BLaER1 treated with 17β-estradiol and CSF1 and Interleukin-3, amounts not matched to agents 10 nM and 100 nM (cell line): ENCODE data around the gene TSPAN19.
"Not testable (repeated sequence)": the region's sequence is repeated elsewhere in the genome, so short reads cannot be mapped to it uniquely, and the experiment has no call there.

Source experiments
- H3K27ac ChIP-seq, 11 experiments: shearing (Covaris generic); formaldehyde crosslinking; 2 replicates each; pipeline ENCODE4 v1.8.1; 2022
- H3K27me3 ChIP-seq, 11 experiments: shearing (Covaris generic); formaldehyde crosslinking; 2 replicates each; pipeline ENCODE4 v1.8.1; 2022
- H3K36me3 ChIP-seq, 11 experiments: shearing (Covaris generic); formaldehyde crosslinking; 2 replicates each; pipeline ENCODE4 v1.8.1; 2022
- H3K4me1 ChIP-seq, 10 experiments: shearing (Covaris generic); formaldehyde crosslinking; 2 replicates each; pipeline ENCODE4 v1.8.1; 2022
- H3K4me2 ChIP-seq, 11 experiments: shearing (Covaris generic); formaldehyde crosslinking; 2 replicates each; pipeline ENCODE4 v1.8.1; 2022
- H3K4me3 ChIP-seq, 10 experiments: shearing (Covaris generic); formaldehyde crosslinking; 2 replicates each; pipeline ENCODE4 v1.8.1; 2022
- H3K9ac ChIP-seq, 11 experiments: shearing (Covaris generic); formaldehyde crosslinking; 2 replicates each; pipeline ENCODE4 v1.8.1; 2022
- H3K9me3 ChIP-seq, 11 experiments: shearing (Covaris generic); formaldehyde crosslinking; replicated peaks in 1 of 11; 2 replicates each; pipeline ENCODE4 v1.8.1; 2022
- H4K20me1 ChIP-seq, 11 experiments: shearing (Covaris generic); formaldehyde crosslinking; 2 replicates each; pipeline ENCODE4 v1.8.1; 2022
- Cebpa-rat ChIP-seq, 11 experiments: shearing (Covaris generic); IDR thresholded peaks; 2 replicates each; pipeline ENCODE4 v1.8.1; 2022

TSPAN19 gene

DNA sequence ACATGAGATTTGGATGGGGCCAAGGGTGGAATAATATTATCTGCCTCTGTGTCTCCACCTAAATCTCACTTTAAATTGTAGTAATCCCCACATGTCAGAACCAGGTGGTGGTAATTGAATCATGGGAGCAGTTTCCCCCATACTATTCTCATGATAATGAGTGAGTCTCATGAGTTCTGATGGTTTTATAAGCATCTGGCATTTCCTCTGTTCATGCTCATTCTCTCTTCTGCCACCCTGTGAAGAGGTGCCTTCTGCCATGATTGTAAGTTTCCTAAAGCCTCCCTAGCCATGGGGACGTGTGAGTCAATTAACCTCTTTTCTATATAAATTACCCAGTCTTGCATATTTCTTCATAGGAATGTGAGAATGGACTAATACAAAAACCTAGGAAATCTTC is 29.9 kb downstream of the TSPAN19 start:
- Histone ChIP-seq H3K27ac (no peak overlapping the region), H3K9me3 (peaks cover 0 to 17% (median 7%) of the 10 kb centered on the region in 11 experiments; a peak in 11 of 22 replicates), H3K27me3 (no peaks in the 10 kb centered on the region), H3K4me1 (no peaks in the 10 kb centered on the region), H3K4me3 (no peak overlapping the region), H3K4me2 (no peak overlapping the region), H3K36me3 (no peaks in the 10 kb centered on the region), H4K20me1 (no peaks in the 10 kb centered on the region), H3K9ac (no peak overlapping the region)
- no peak for TF ChIP-seq Cebpa-rat (IDR thresholded peaks at IDR 0.05)

DNA sequence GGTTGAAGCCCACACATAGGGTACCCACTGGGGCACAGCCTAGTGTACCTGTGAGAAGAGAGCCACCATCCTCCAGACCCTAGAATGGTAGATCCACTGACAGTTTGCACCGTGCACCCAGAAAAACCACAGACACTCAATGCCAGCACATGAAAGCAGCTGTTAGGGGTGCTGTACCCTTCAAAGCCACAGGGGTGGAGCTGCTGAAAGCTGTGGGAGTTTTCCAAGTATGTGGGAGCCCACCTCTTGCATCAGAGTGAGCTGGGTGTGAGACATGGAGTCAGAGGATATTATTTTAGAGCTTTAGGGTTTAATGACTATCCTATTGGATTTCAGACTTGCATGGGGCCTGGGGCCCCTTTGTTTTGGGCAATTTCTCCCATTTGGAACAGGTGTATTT is 30.5 kb downstream of the TSPAN19 start:
- H3K27ac ChIP-seq, result no peak overlapping the region
- no peak overlapping the region for H3K9ac ChIP-seq
- no peaks in the 10 kb centered on the region for H4K20me1 ChIP-seq
- no peak for TF ChIP-seq Cebpa-rat (IDR thresholded peaks at IDR 0.05)
- no peaks in the 10 kb centered on the region for H3K27me3 ChIP-seq
- no peak overlapping the region for H3K4me2 ChIP-seq
- H3K4me3 ChIP-seq, result no peak overlapping the region
- H3K9me3 ChIP-seq, result peaks cover 0 to 17% (median 7%) of the 10 kb centered on the region in 11 experiments; a peak in 11 of 22 replicates
- H3K4me1 ChIP-seq, result no peaks in the 10 kb centered on the region
- no peaks in the 10 kb centered on the region for H3K36me3 ChIP-seq

DNA sequence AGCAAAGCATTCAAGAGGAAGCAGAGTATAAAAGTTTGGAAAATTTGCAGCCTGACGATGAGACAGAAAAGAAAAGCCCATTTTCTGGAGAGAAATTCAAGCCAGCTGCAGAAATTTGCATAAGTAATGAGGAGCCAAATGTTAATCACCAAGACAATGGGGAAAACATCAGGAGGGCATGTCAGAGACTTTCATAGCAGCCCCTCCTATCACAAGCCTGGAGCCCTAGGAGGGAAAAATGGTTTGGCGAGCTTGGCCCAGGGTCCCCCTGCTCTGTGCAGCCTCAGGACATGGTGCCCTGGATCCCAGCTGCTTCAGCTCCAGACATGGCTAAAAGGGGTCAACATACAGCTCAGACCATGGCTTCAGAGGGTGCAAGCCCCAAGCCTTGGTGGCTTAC is 31.0 kb downstream of the TSPAN19 start:
- not testable (repeated sequence) for H3K36me3 ChIP-seq, H4K20me1 ChIP-seq, H3K9ac ChIP-seq, H3K4me2 ChIP-seq, H3K27me3 ChIP-seq, H3K27ac ChIP-seq, H3K4me1 ChIP-seq, H3K4me3 ChIP-seq
- peaks cover 0 to 17% (median 7%) of the 10 kb centered on the region in 11 experiments; a peak in 11 of 22 replicates for H3K9me3 ChIP-seq

DNA sequence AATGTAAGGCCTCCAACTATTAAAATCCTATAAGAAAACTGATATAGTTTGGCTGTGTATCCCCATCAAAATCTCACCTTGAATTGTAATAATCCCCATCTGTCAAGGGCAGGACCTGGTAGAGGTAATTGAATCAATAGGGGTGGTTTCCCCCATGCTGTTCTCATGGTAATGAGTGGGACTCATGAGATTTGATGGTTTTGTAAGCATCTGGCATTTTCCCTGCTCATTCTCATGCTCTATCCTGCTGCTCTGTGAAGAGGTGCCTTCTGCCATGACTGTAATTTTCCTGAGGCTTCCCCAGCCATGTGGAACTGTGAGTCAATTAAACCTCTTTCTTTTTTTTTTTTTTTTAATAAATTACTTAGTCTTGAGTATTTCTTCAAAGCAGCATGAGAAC is 31.9 kb downstream of the TSPAN19 start:
- no peak overlapping the region for H3K9ac ChIP-seq
- H3K36me3 ChIP-seq, result no peaks in the 10 kb centered on the region
- H3K27me3 ChIP-seq, result no peaks in the 10 kb centered on the region
- no peaks in the 10 kb centered on the region for H4K20me1 ChIP-seq
- H3K4me2 ChIP-seq, result no peak overlapping the region
- no peak for TF ChIP-seq Cebpa-rat (IDR thresholded peaks at IDR 0.05)
- H3K9me3 ChIP-seq, result peaks cover 0 to 17% (median 7%) of the 10 kb centered on the region in 11 experiments; a peak in 11 of 22 replicates
- H3K4me3 ChIP-seq, result no peak overlapping the region
- no peak overlapping the region for H3K27ac ChIP-seq
- no peaks in the 10 kb centered on the region for H3K4me1 ChIP-seq

DNA sequence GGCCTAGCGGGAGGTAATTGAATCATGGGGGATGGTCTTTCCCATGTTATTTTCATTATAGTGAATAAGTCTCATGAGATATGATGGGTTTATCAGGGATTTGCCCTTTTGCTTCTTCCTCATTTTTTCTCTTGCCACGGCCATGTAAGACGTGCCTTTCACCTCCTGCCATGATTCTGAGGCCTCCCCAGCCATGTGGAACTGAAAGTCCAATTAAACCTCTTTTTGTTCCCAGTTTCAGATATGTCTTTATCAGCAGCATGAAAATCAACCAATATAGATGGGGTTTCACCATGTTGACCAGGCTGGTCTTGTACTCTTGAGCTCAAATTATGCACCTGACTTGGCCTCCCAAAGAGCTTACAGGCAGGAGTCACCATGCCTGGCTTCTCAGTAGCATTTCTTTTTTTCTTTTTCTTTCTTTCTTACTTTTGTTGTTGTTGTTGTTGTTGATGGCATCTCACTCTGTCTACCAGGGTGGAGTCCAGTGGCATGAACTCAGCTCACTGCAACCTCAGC is 33.2 kb downstream of the TSPAN19 start:
- H3K27me3 ChIP-seq, result no peaks in the 10 kb centered on the region
- peaks cover 0 to 17% (median 7%) of the 10 kb centered on the region in 11 experiments; a peak in 11 of 22 replicates for H3K9me3 ChIP-seq

DNA sequence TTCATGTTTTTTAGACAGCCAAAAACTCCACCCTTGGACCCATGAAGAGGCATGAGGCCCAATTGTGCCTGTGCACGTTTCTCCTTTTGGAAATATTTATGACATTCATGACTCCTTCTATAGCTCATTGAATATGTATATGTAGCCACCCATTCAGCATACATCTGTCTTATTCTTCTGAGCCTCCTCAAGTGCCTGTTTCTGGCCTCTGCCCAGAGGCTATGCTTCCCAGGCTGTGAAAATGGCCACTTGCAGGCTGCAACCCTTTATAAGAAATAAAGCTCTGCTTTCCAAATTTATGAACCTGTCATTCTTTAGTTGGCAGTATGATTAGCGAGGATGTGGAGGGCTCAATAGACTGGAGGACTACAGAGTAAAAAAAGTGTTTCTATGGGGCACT is 35.3 kb downstream of the TSPAN19 start:
- 0 out of 20 replicates have a peak, but pooled peaks cover 0 to under 1% (median 0%) of the 10 kb centered on the region in 10 experiments for H3K4me1 ChIP-seq
- no peak overlapping the region for H3K27ac ChIP-seq
- TF ChIP-seq Cebpa-rat (IDR thresholded peaks at IDR 0.05), result no peak
- H3K27me3 ChIP-seq, result no peaks in the 10 kb centered on the region
- H3K4me3 ChIP-seq, result no peak overlapping the region
- H3K4me2 ChIP-seq, result no peak overlapping the region
- H3K9ac ChIP-seq, result no peak overlapping the region
- H4K20me1 ChIP-seq, result no peaks in the 10 kb centered on the region
- H3K9me3 ChIP-seq, result peaks cover 0 to 17% (median 7%) of the 10 kb centered on the region in 11 experiments; a peak in 11 of 22 replicates
- no peaks in the 10 kb centered on the region for H3K36me3 ChIP-seq

More for the DNA sequence above, 33.2 kb downstream of the TSPAN19 start:
- no peak overlapping the region for H3K27ac ChIP-seq
- H3K4me1 ChIP-seq, result no peaks in the 10 kb centered on the region
- H3K4me2 ChIP-seq, result no peak overlapping the region
- H3K4me3 ChIP-seq, result no peak overlapping the region
- no peaks in the 10 kb centered on the region for H4K20me1 ChIP-seq
- no peak overlapping the region for H3K9ac ChIP-seq
- TF ChIP-seq Cebpa-rat (IDR thresholded peaks at IDR 0.05), result no peak
- H3K36me3 ChIP-seq, result no peaks in the 10 kb centered on the region

DNA sequence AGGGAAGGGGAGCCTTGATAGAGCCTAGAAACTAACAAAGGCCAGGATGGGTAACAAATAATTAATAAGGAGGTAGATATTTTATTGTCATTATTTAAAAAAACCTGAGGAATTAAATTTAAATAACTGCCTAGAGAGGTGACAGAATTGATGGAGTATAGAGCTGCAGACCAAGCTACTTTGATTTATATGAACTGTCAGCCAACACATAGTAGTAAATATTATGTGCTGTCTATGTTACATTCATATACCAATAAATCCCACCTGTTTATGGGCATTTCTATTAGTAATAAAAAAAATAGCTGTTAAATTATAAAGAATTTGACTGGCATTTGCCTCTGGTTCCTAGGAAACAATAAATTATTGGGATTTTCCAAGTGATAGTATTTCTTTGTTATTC is 37.7 kb downstream of the TSPAN19 start:
- Histone ChIP-seq H4K20me1 (no peaks in the 10 kb centered on the region), H3K27ac (no peak overlapping the region), H3K4me3 (no peak overlapping the region), H3K9me3 (peaks cover 0 to 17% (median 7%) of the 10 kb centered on the region in 11 experiments; a peak in 11 of 22 replicates), H3K36me3 (no peaks in the 10 kb centered on the region), H3K9ac (no peak overlapping the region), H3K4me2 (no peak overlapping the region), H3K4me1 (peaks cover 0 to 18% (median 6%) of the 10 kb centered on the region in 10 experiments; a peak in 7 of 20 replicates), H3K27me3 (no peaks in the 10 kb centered on the region)
- TF ChIP-seq Cebpa-rat (IDR thresholded peaks at IDR 0.05), result no peak

DNA sequence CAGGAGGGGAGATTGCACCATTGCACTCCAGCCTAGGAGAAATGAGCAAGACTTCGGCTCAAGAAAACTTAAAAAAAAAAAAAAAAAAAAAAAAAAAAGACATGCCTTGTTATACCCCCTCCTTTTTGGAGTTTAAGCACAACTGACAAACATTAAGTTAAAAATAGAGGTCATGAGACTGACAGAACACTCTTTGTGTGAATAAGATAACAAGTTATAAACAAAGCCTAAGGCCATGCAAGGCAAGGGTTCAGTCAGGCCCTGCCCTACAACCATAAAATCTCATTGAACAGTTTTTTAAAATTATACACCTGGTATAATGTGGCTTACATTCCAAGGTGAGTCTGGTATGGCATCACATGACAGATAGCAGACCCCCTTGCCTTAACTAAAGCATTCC is 39.3 kb downstream of the TSPAN19 start:
- no peaks in the 10 kb centered on the region for H4K20me1 ChIP-seq

DNA sequence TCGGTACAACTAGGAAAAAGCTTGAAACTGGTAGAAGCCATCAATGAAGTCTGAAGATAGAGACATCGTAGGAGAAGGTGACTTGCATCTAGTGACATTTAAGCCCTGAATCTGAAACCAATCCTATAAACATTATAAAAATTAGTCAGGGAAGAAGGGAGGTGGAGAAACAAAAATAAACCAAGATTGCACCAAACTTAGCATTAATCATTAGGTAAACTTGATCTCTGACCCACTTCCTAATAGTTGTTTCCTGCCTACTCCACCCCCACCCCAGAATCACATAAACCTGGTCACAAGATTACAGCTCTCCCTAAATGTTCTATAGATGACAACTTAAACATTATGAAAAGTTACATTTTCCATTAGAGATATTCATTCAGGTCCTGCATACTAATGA is 40.4 kb downstream of the TSPAN19 start:
- H3K4me3 ChIP-seq, result no peak overlapping the region
- no peaks in the 10 kb centered on the region for H3K27me3 ChIP-seq
- no peaks in the 10 kb centered on the region for H3K9me3 ChIP-seq
- H3K4me2 ChIP-seq, result peak overlapping the region in 2 of 11 experiments; percentile 1 to 16; a peak in 1 of 22 replicates
- no peak overlapping the region for H3K9ac ChIP-seq
- TF ChIP-seq Cebpa-rat (IDR thresholded peaks at IDR 0.05), result no peak
- H3K36me3 ChIP-seq, result no peaks in the 10 kb centered on the region
- peaks cover 0 to 18% (median 6%) of the 10 kb centered on the region in 10 experiments; a peak in 7 of 20 replicates for H3K4me1 ChIP-seq
- H4K20me1 ChIP-seq, result no peaks in the 10 kb centered on the region
- no peak overlapping the region for H3K27ac ChIP-seq

More for the DNA sequence above, 39.3 kb downstream of the TSPAN19 start:
- H3K4me2 ChIP-seq, result no peak overlapping the region
- H3K9ac ChIP-seq, result no peak overlapping the region
- no peak overlapping the region for H3K4me3 ChIP-seq
- H3K9me3 ChIP-seq, result peaks cover 0 to 1% (median 0%) of the 10 kb centered on the region in 11 experiments; a peak in 3 of 22 replicates
- no peaks in the 10 kb centered on the region for H3K27me3 ChIP-seq
- H3K4me1 ChIP-seq, result peaks cover 0 to 18% (median 6%) of the 10 kb centered on the region in 10 experiments; a peak in 7 of 20 replicates
- H3K36me3 ChIP-seq, result no peaks in the 10 kb centered on the region
- no peak overlapping the region for H3K27ac ChIP-seq
- TF ChIP-seq Cebpa-rat (IDR thresholded peaks at IDR 0.05), result no peak

DNA sequence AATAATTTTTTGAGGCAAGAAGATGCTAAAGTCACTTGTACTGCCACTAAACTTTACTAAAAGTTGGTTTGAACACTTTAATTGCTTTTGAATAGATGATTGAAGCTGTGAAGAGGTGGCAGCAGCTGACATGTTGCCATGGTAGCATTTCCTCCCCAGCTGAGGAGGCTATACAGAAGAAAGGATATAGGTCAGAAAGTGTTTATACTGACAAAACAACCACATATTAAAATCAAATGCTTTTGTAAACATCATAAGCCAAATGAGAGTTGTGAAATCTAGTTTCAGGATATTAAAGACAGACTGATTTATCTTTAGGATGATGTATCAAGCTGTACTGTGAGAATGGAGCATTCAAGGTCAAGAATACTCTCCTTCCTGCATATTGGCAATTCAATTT is 41.7 kb downstream of the TSPAN19 start:
- H3K27ac ChIP-seq, result no peak overlapping the region; a peak in 1 of 22 replicates
- H3K36me3 ChIP-seq, result no peaks in the 10 kb centered on the region
- H4K20me1 ChIP-seq, result no peaks in the 10 kb centered on the region
- H3K4me2 ChIP-seq, result peak overlapping the region in 7 of 11 experiments; percentile 1 to 49 (median 24); a peak in 10 of 22 replicates
- peaks cover 0 to 18% (median 6%) of the 10 kb centered on the region in 10 experiments; a peak in 7 of 20 replicates for H3K4me1 ChIP-seq
- no peaks in the 10 kb centered on the region for H3K27me3 ChIP-seq
- no peaks in the 10 kb centered on the region for H3K9me3 ChIP-seq
- H3K4me3 ChIP-seq, result no peak overlapping the region
- no peak for TF ChIP-seq Cebpa-rat (IDR thresholded peaks at IDR 0.05)
- H3K9ac ChIP-seq, result no peak overlapping the region
